Suprapubic skin (tissue), 3 donors: ENCODE results near the gene GAB1.

ENCODE experiments used
- EP300 ChIP-seq: sonication (generic); formaldehyde crosslinking; IDR thresholded peaks from one replicate; pipeline ENCODE4 v1.6.1; 2017; ENCODE audit warnings: antibody characterized with exemption
- TF ChIP-seq, protein P1 (sequence below), 2 donors: fragments of 200-600 bp in 1 of 2; fragments of 450-650 bp in 1 of 2; sonication (generic) in 1 of 2; IDR thresholded peaks; one replicate each; pipeline ENCODE4 v1.5.1; 2016 to 2019; ENCODE audit warnings: antibody characterized with exemption in 2 of 2, mild to moderate bottlenecking in 1 of 2, moderate library complexity in 1 of 2

GRCh38 chr4:143417679-143418403, 81.2 kb downstream of the GAB1 start:
- TF ChIP-seq, protein P1, sequence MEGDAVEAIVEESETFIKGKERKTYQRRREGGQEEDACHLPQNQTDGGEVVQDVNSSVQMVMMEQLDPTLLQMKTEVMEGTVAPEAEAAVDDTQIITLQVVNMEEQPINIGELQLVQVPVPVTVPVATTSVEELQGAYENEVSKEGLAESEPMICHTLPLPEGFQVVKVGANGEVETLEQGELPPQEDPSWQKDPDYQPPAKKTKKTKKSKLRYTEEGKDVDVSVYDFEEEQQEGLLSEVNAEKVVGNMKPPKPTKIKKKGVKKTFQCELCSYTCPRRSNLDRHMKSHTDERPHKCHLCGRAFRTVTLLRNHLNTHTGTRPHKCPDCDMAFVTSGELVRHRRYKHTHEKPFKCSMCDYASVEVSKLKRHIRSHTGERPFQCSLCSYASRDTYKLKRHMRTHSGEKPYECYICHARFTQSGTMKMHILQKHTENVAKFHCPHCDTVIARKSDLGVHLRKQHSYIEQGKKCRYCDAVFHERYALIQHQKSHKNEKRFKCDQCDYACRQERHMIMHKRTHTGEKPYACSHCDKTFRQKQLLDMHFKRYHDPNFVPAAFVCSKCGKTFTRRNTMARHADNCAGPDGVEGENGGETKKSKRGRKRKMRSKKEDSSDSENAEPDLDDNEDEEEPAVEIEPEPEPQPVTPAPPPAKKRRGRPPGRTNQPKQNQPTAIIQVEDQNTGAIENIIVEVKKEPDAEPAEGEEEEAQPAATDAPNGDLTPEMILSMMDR (IDR thresholded peaks at IDR 0.05), result no peak
- TF ChIP-seq EP300, result no peak
